ENCODE results near the gene NAA80. TPM values are rescaled to one million over a fixed set of nuclear protein-coding genes. Genes with fewer than 3 reads are reported as not detected.
A peak's percentile ranks its signal among the peaks of the same experiment; 100 is the strongest.

The NAA80 gene
- total and polyA plus RNA-seq, 2 of the 8 experiments (the other 6 are each of a cell fraction or from before 2014, with no cell fraction given): 11.3 to 16.7 TPM

- Histone ChIP-seq H3K79me2 (ENCODE audit: control insufficient read depth in 1 of 2, insufficient read depth in 2 of 2, low read length in 2 of 2) (no peaks in the 10 kb centered on the region), H4K8ac (ENCODE audit: extremely low read depth, insufficient read depth, low read length) (peak overlapping the region; percentile 88), H3K56ac (replicated peaks; ENCODE audit: insufficient read length, low read depth, low read length) (peak overlapping the region; percentile 42), H2BK20ac (ENCODE audit: low read length) (peak overlapping the region; percentile 97; the same call in 1 of the 2 replicates), H3K4me3 (ENCODE audit: extremely low read depth in 1 of 4, insufficient read depth in 2 of 4, low read depth in 3 of 4, low read length in 4 of 4) (peak overlapping the region in 2 of 4 experiments; percentile 1 to 19; a peak in 1 of 8 replicates), H4K91ac (replicated peaks; ENCODE audit: insufficient read length, low read length) (peak overlapping the region; percentile 75), H2AK5ac (ENCODE audit: low read depth, low read length) (no peak overlapping the region; the same call in 1 of the 2 replicates), H2AFZ (ENCODE audit: low read length) (no peak overlapping the region), H3K9ac (replicated peaks in 1 of 4; ENCODE audit: extremely low read depth in 1 of 4, low read depth in 3 of 4, low read length in 3 of 4) (no peak overlapping the region; a peak in 1 of 7 replicates), H2BK12ac (ENCODE audit: low read depth, low read length) (peak overlapping the region; percentile 99), H3K23me2 (ENCODE audit: low read depth, low read length) (peaks cover 4% of the 10 kb centered on the region; the same call in 1 of the 2 replicates), H3K23ac (ENCODE audit: insufficient read length) (no peak overlapping the region), H3K4me2 (ENCODE audit: insufficient read depth in 1 of 2, low read depth in 2 of 2, low read length in 2 of 2) (peak overlapping the region; percentile 46 to 58), H3K27me3 (replicated peaks in 1 of 4; ENCODE audit: control insufficient read depth in 3 of 4, extremely low read depth in 1 of 4, insufficient read depth in 3 of 4, low read length in 3 of 4) (no peaks in the 10 kb centered on the region; a peak in 2 of 7 replicates), H3K4ac (replicated peaks; ENCODE audit: insufficient read length, low read depth, low read length) (no peak overlapping the region), H2BK5ac (ENCODE audit: low read depth, low read length) (peak overlapping the region; percentile 86), H4K5ac (ENCODE audit: insufficient read length, low read depth, low read length) (peak overlapping the region; percentile 69), H3K9me3 (ENCODE audit: insufficient read depth in 2 of 2, low read depth in 1 of 2, low read length in 1 of 2) (no peaks in the 10 kb centered on the region), H3K36me3 (ENCODE audit: control insufficient read depth in 2 of 4, insufficient read depth in 4 of 4, low read length in 3 of 4) (no peaks in the 10 kb centered on the region), H2BK120ac (replicated peaks; ENCODE audit: low read depth, low read length) (peak overlapping the region; percentile 36), H2BK15ac (ENCODE audit: low read length) (no peak overlapping the region), H4K20me1 (replicated peaks in 1 of 2; ENCODE audit: control insufficient read depth in 1 of 2, insufficient read depth in 2 of 2, low read length in 2 of 2) (peaks cover 0 to 1% of the 10 kb centered on the region in 2 experiments), H3K79me1 (ENCODE audit: low read depth, low read length) (no peaks in the 10 kb centered on the region), H3K27ac (ENCODE audit: low read depth, low read length) (peak overlapping the region; percentile 69; the same call in 1 of the 2 replicates), H3K4me1 (replicated peaks in 1 of 4; ENCODE audit: control insufficient read depth in 3 of 4, insufficient read depth in 4 of 4, low read length in 3 of 4) (peaks cover 0 to 59% (median 46%) of the 10 kb centered on the region in 4 experiments; a peak in 6 of 7 replicates), H3K14ac (ENCODE audit: insufficient read length) (no peak overlapping the region), H3K18ac (ENCODE audit: extremely low read depth, low read length) (peak overlapping the region; percentile 80)
- POLR2A ChIA-PET (ENCODE audit: partially characterized antibody): interaction anchor here (0.6 to 3.5 kb wide), 29 partner anchors 8 to 585 kb away, joined by 3 to 19 read pairs (median 5); partner anchors contain the start of genes GNAI2, HYAL2, HYAL3 and LSMEM2
- DNase-seq (ENCODE audit: low read depth in 1 of 2, low spot score in 2 of 2) (peak; percentile 85 to 94), FAIRE-seq (no peak)
- WGBS, 2 experiments (ENCODE audit: extremely low coverage in 1 of 2, insufficient coverage in 1 of 2, insufficient read length in 1 of 2, insufficient replicate concordance in 2 of 2, low coverage in 1 of 2, low lambda C conversion rate in 2 of 2, missing lambda C conversion rate in 1 of 2): 6% methylated on average over 5 of the region's 7 CpGs; no CpG with 5 or more reads in 1 of the 2 experiments
- CTCF ChIA-PET (ENCODE audit: partially characterized antibody): interaction anchor here (0.6 to 53.5 kb wide), 17 partner anchors 8 to 463 kb away, joined by 3 to 2149 read pairs (median 5); partner anchors contain the start of genes GNAI2, GNAT1, HYAL2 and LSMEM2
- TF ChIP-seq RNF2 (IDR thresholded peaks at IDR 0.05; ENCODE audit: borderline replicate concordance, low read depth, low read length, missing control alignments, poor library complexity, severe bottlenecking): no peak
- TF ChIP-seq ATF3 (IDR thresholded peaks at IDR 0.05; ENCODE audit: insufficient read depth, low read depth, low read length): no peak
- no peak for TF ChIP-seq CTBP2 (IDR thresholded peaks at IDR 0.05; ENCODE audit: borderline replicate concordance, insufficient read depth, insufficient read length, low read length)
- TF ChIP-seq EP300 (IDR thresholded peaks at IDR 0.05; ENCODE audit: borderline replicate concordance in 1 of 2, low read depth in 2 of 2, low read length in 2 of 2): peak; percentile 46 to 61; a peak in 2 of 3 replicates
- TF ChIP-seq SP1 (IDR thresholded peaks at IDR 0.05; ENCODE audit: low read depth, low read length): peak; percentile 52; the same call in 1 of the 2 replicates
- TF ChIP-seq MAFK (IDR thresholded peaks at IDR 0.05; ENCODE audit: low read depth, low read length): no peak
- no peak for TF ChIP-seq USF2 (IDR thresholded peaks at IDR 0.05; ENCODE audit: low read length)
- 0 out of 2 replicates have a peak, but pooled peaks have one; percentile 34 for TF ChIP-seq SP4 (IDR thresholded peaks at IDR 0.05; ENCODE audit: low read length)
- TF ChIP-seq CBX8 (IDR thresholded peaks at IDR 0.05; ENCODE audit: borderline replicate concordance, low read depth, low read length): no peak
Observed at GRCh38 chr3:50264383-50264963, 34.7 kb downstream of the NAA80 start.

All from H1 (cell line).